Gastrocnemius medialis (tissue), 4 donors: ENCODE measurements around the gene CALML3. TPM values are rescaled to one million over a fixed set of nuclear protein-coding genes. Genes with fewer than 3 reads are reported as not detected.

ENCODE experiments used
- ATAC-seq, 2 donors: fragments of 150-250 bp; one replicate each; pipeline ENCODE4 v1.9.1; 2016
- DNase-seq, 2 donors: peaks; one replicate each; pipeline ENCODE4 v3.0.0-alpha.2; 2019
- H3K27ac ChIP-seq, 4 donors: fragments of 200-600 bp; sonication (generic); 1 replicate in 1 of 4; 2 replicates in 3 of 4; pipeline ENCODE4 v1.5.1; 2016 to 2018; ENCODE audit warnings: mild to moderate bottlenecking in 2 of 4, moderate library complexity in 1 of 4
- H3K27me3 ChIP-seq, 3 donors: fragments of 200-600 bp; sonication (generic) in 2 of 3; 1 replicate in 1 of 3; 2 replicates in 2 of 3; pipeline versions ENCODE4 v1.5.1 to v1.6.0; 2016 to 2019; ENCODE audit warnings: mild to moderate bottlenecking in 1 of 3, moderate library complexity in 1 of 3
- H3K36me3 ChIP-seq, 2 donors: fragments of 200-600 bp; sonication (generic) in 1 of 2; one replicate each; pipeline ENCODE4 v1.5.1; 2017 to 2018
- H3K4me1 ChIP-seq, 2 donors: fragments of 200-600 bp; sonication (generic) in 1 of 2; one replicate each; pipeline ENCODE4 v1.5.1; 2016 to 2017; ENCODE audit warnings: mild to moderate bottlenecking in 2 of 2
- H3K4me3 ChIP-seq, 4 donors: fragments of 200-600 bp; sonication (generic) in 3 of 4; 1 replicate in 1 of 4; 2 replicates in 3 of 4; pipeline ENCODE4 v1.5.1; 2016 to 2019; ENCODE audit warnings: mild to moderate bottlenecking in 2 of 4
- H3K9me3 ChIP-seq, 3 donors: fragments of 200-600 bp; sonication (generic) in 2 of 3; 1 replicate in 1 of 3; 2 replicates in 2 of 3; pipeline ENCODE4 v1.5.1; 2016 to 2019
- CTCF ChIP-seq, 5 experiments: fragments of 450-650 bp in 3 of 5; fragments of 200-600 bp in 2 of 5; sonication (generic) in 2 of 5; IDR thresholded peaks in 4 of 5; conservative IDR thresholded peaks in 1 of 5; 1 replicate in 4 of 5; 2 replicates in 1 of 5; pipeline ENCODE4 v1.5.1; 2016 to 2019; ENCODE audit warnings: antibody characterized with exemption in 5 of 5, mild to moderate bottlenecking in 3 of 5, moderate library complexity in 3 of 5
- POLR2A ChIP-seq, 2 donors: fragments of 450-650 bp; IDR thresholded peaks; one replicate each; pipeline ENCODE4 v1.6.1; 2017; ENCODE audit warnings: antibody characterized with exemption in 2 of 2, mild to moderate bottlenecking in 2 of 2, moderate library complexity in 2 of 2
- in situ Hi-C, 4 donors: fragments of 200-750 bp; cut with MboI; loops; one replicate each; pipeline versions ENCODE4 v1.15.0 to v1.8.0; 2017; ENCODE audit warnings: low sequenced_read_pairs in 4 of 4
- intact Hi-C: fragments of 100-400 bp; cut with DNase I; formaldehyde crosslinking; loops from one replicate; pipeline ENCODE4 v1.15.1; 2023; ENCODE audit warnings: low total_unique reads
- total RNA-seq, 4 donors: library from RNA; depleted of rRNA; stranded (reverse); fragments of >200 nt; gene quantifications; one replicate each; pipeline versions ENCODE4 v1.1.0 to v1.2.3, GENCODE V29; 2016

Gene CALML3
- total RNA-seq, 4 donors from 2014 or later: not detected

GRCh38 chr10:5530846-5531557 lies 6.2 kb downstream of the CALML3 start:
- Histone ChIP-seq H3K36me3 (no peaks in the 10 kb centered on the region), H3K9me3 (no peaks in the 10 kb centered on the region), H3K4me3 (no peak overlapping the region), H3K27ac (no peak overlapping the region), H3K27me3 (no peaks in the 10 kb centered on the region), H3K4me1 (peaks cover 4 to 16% of the 10 kb centered on the region in 2 donors)
- in situ Hi-C loops (loop anchor here in 1 of 4 donors (10.0 kb wide), 1 partner anchor 94 kb away; no protein-coding TSS in a partner anchor), intact Hi-C loops (loop anchor here (5.0 to 10.0 kb wide), 2 partner anchors 86 to 91 kb away; no protein-coding TSS in a partner anchor)
- no peak for DNase-seq
- no peak for ATAC-seq
- TF ChIP-seq POLR2A (IDR thresholded peaks at IDR 0.05) (no peak), CTCF (IDR thresholded peaks at IDR 0.05 in 4 of 5, conservative IDR thresholded peaks at IDR 0.05 in 1 of 5) (no peak)

- in situ Hi-C loops: loop anchor here in 1 of 4 donors (10.0 kb wide), 1 partner anchor 93 kb away; no protein-coding TSS in a partner anchor
- TF ChIP-seq POLR2A (IDR thresholded peaks at IDR 0.05) (no peak), CTCF (IDR thresholded peaks at IDR 0.05 in 4 of 5, conservative IDR thresholded peaks at IDR 0.05 in 1 of 5) (no peak)
- H3K4me1 ChIP-seq: peaks cover 4 to 16% of the 10 kb centered on the region in 2 donors
- no peaks in the 10 kb centered on the region for H3K36me3 ChIP-seq
- ATAC-seq: no peak
- intact Hi-C loops: loop anchor here (5.0 to 10.0 kb wide), 2 partner anchors 87 to 91 kb away; no protein-coding TSS in a partner anchor
- DNase-seq: no peak
- no peak overlapping the region for H3K27ac ChIP-seq
- H3K4me3 ChIP-seq: no peak overlapping the region
- H3K9me3 ChIP-seq: no peaks in the 10 kb centered on the region
- no peaks in the 10 kb centered on the region for H3K27me3 ChIP-seq
Measured at GRCh38 chr10:5531558-5532306, 7.0 kb downstream of the CALML3 start.

GRCh38 chr10:5532307-5532605 lies 7.5 kb downstream of the CALML3 start:
- H3K36me3 ChIP-seq: no peaks in the 10 kb centered on the region
- in situ Hi-C loops: loop anchor here in 1 of 4 donors (10.0 kb wide), 1 partner anchor 93 kb away; no protein-coding TSS in a partner anchor
- no peaks in the 10 kb centered on the region for H3K27me3 ChIP-seq
- intact Hi-C loops: loop anchor here (5.0 to 10.0 kb wide), 2 partner anchors 87 to 90 kb away; no protein-coding TSS in a partner anchor
- no peak overlapping the region for H3K27ac ChIP-seq
- no peak overlapping the region for H3K4me3 ChIP-seq
- no peak for DNase-seq
- no peak for ATAC-seq
- TF ChIP-seq POLR2A (IDR thresholded peaks at IDR 0.05): no peak
- TF ChIP-seq CTCF (IDR thresholded peaks at IDR 0.05 in 4 of 5, conservative IDR thresholded peaks at IDR 0.05 in 1 of 5): no peak
- H3K4me1 ChIP-seq: peaks cover 4 to 16% of the 10 kb centered on the region in 2 donors
- no peaks in the 10 kb centered on the region for H3K9me3 ChIP-seq

- intact Hi-C loops (loop anchor here (5.0 to 10.0 kb wide), 2 partner anchors 88 to 90 kb away; no protein-coding TSS in a partner anchor), in situ Hi-C loops (loop anchor here in 1 of 4 donors (10.0 kb wide), 1 partner anchor 92 kb away; no protein-coding TSS in a partner anchor)
- Histone ChIP-seq H3K36me3 (no peaks in the 10 kb centered on the region), H3K4me3 (no peak overlapping the region), H3K9me3 (no peaks in the 10 kb centered on the region), H3K27me3 (no peaks in the 10 kb centered on the region), H3K27ac (no peak overlapping the region), H3K4me1 (peaks cover 4 to 16% of the 10 kb centered on the region in 2 donors)
- DNase-seq (no peak), ATAC-seq (no peak)
- TF ChIP-seq CTCF (IDR thresholded peaks at IDR 0.05 in 4 of 5, conservative IDR thresholded peaks at IDR 0.05 in 1 of 5): no peak
- TF ChIP-seq POLR2A (IDR thresholded peaks at IDR 0.05): no peak
Measured at GRCh38 chr10:5532618-5533097, 7.9 kb downstream of the CALML3 start.
